DND-41 (cell line): ENCODE data around the gene OSBPL1A.

Source experiments
- CTCF ChIP-seq: IDR thresholded peaks from 2 replicates; pipeline ENCODE4 v1.5.1; 2012; ENCODE audit warnings: borderline replicate concordance, low read length, moderate library complexity, mild to moderate bottlenecking; ENCODE audit not compliant: poor library complexity, severe bottlenecking; ENCODE audit errors: extremely low read depth
- EZH2 ChIP-seq: IDR thresholded peaks from 3 replicates; pipeline ENCODE4 v1.6.1; 2012; ENCODE audit warnings: borderline replicate concordance, low read depth, mild to moderate bottlenecking, moderate library complexity, low read length, inconsistent platforms; ENCODE audit not compliant: severe bottlenecking

DNA sequence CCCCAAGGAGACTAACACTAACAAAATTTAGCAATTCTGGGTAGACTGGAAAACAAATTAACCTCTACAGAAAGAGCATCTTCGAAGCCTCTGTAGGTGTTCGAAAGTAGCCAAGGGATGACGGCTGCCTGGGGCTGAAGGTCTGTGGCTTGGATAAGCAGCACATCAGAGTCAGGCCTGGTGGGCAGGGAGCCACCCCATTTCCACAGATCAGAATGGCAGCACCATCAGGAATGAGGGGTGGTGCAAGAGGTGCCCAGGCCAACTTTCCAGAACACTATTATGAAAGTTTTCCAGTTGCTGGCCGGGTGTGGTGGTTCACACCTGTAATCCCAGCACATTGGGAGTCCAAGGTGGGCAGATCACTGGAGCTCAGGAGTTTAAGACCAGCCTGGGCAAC, 200.9 kb downstream of the OSBPL1A start:
- TF ChIP-seq CTCF (no peak), EZH2 (no peak)
